ENCODE data around the gene CEND1.
"Not testable (repeated sequence)": the region's sequence is repeated elsewhere in the genome, so short reads cannot be mapped to it uniquely, and the experiment has no call there.

Gene CEND1

DNA sequence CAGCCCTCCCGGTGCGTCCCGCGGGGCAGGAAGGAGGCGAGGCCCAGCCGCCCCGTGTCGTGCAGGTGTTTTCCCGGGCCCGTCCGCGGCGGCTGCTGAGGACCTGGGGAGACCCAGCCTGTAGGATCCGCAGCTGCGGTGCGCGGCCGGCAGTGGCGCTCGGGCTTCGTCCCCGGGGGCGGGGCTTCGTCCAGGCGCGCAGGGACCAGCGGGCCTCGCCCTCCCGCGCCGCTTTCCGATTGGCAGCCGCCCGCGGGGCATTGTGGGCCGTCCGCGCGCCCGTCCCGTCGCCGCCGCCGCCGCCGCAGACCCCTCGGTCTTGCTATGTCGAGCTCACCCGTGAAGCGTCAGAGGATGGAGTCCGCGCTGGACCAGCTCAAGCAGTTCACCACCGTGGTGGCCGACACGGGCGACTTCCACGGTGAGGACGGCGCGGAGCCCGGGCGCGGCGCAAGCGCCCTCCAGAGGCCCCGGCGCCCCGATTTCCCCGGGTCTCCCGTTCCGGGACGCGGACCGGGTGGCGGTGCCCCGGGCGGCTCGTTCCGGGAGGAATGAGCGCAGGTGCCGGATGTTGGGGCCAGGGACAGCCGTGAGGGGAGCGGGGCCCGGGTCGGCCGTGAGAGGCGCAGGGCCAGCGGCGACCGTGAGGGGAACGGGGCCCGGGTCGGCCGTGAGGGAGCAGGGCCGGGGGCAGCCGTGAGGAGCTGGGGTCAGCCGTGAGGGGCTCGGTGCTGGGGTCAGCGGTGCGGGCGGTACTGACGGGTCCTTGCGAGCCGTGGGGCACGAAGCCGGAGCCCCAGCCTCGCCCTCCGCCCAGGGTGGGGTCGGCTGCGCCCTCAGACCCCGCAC lies 42.5 kb downstream of the CEND1 start, which contains the start of gene TALDO1:
TSS of gene TALDO1 (plus strand) at position 307 of the 849 bp plus-strand sequence. CDS start at position 325, 18 bp downstream.
- peak within 1 kb of the TSS; percentile 85 for H3K4me3 ChIP-seq (ENCODE audit: low read depth, low read length)
- TF ChIP-seq POLR2A (IDR thresholded peaks at IDR 0.05; ENCODE audit: extremely low read depth, insufficient read length): peak; percentile 83
- no peak; the same call in 1 of the 2 replicates for TF ChIP-seq MYC (IDR thresholded peaks at IDR 0.05; ENCODE audit: low read depth, low read length)
- DNase-seq (ENCODE audit: low read depth): peak; percentile 92

DNA sequence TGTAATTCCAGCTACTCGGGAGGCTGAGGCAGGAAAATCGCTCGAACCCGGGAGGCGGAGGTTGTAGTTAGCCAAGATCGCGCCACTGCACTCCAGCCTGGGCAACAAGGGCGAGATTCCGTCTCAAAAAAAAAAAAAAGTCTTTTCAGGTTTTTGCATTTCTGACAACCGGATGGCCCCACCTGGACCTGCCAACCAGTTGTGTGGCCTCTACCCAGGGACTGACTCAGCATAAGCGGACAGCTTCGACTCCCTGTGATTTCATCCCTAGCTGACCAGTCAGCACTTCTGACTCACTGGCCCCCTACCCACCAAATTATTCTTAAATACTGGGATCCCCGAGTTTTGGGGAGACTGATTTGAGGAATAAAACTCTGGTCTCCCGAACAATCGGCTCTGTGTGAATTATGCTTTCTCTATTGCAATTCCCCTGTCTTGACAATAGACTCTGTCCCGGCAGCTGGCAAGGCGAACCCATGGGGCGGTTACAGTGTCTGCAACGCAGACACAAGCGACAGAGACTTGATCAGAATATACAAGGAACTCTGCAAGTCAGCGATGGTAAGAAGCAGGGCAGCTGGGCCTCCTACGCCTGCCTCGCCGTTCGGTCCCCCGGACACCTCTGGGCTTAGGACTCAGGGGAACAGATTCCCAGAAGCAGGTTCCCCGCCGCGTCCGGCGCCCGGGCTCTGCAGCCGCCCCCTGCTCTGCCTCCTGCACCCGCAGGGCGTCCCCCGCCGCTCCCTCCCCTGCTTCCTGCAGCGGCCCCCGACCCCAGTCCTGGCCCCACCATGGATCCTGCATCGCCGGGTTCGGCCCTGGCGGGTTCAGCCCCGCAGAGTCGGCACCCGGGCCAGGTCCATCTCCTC lies 43.4 kb downstream of the CEND1 start:
- peak; percentile 77 for DNase-seq (ENCODE audit: low read depth)
- TF ChIP-seq MYC (IDR thresholded peaks at IDR 0.05; ENCODE audit: low read depth, low read length) (no peak), POLR2A (IDR thresholded peaks at IDR 0.05; ENCODE audit: extremely low read depth, insufficient read length) (no peak)
- TF ChIP-seq, protein P1, sequence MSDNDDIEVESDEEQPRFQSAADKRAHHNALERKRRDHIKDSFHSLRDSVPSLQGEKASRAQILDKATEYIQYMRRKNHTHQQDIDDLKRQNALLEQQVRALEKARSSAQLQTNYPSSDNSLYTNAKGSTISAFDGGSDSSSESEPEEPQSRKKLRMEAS (IDR thresholded peaks at IDR 0.05; ENCODE audit: low read depth, low read length): no peak; the same call in 1 of the 2 replicates
- TF ChIP-seq, protein P2, sequence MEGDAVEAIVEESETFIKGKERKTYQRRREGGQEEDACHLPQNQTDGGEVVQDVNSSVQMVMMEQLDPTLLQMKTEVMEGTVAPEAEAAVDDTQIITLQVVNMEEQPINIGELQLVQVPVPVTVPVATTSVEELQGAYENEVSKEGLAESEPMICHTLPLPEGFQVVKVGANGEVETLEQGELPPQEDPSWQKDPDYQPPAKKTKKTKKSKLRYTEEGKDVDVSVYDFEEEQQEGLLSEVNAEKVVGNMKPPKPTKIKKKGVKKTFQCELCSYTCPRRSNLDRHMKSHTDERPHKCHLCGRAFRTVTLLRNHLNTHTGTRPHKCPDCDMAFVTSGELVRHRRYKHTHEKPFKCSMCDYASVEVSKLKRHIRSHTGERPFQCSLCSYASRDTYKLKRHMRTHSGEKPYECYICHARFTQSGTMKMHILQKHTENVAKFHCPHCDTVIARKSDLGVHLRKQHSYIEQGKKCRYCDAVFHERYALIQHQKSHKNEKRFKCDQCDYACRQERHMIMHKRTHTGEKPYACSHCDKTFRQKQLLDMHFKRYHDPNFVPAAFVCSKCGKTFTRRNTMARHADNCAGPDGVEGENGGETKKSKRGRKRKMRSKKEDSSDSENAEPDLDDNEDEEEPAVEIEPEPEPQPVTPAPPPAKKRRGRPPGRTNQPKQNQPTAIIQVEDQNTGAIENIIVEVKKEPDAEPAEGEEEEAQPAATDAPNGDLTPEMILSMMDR (IDR thresholded peaks at IDR 0.05; ENCODE audit: low read depth, low read length): no peak
- H3K4me3 ChIP-seq (ENCODE audit: low read depth, low read length): peak overlapping the region; percentile 57

DNA sequence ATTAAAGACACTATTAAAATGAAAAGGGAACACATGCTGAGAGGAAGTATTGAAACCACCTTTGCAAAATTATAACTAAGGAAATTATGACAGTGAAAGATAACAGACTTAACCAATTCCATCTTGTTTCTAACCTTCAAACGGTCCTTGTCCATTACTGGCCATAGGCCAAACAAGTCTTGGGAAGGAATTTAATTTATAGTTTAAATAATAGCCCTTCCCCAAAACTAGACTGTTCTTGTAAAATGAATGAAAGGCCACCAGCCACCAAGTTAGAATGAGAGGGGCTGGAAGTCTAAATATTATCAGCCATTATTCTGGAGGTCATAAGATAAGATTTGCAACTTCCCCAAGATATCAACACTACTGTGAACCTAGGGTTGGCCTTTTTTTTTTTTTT lies 44.5 kb downstream of the CEND1 start:
- DNase-seq (ENCODE audit: low read depth): no peak
- no peak overlapping the region for H3K4me3 ChIP-seq (ENCODE audit: low read depth, low read length)
- TF ChIP-seq, protein P2 (IDR thresholded peaks at IDR 0.05; ENCODE audit: low read depth, low read length): no peak
- TF ChIP-seq MYC (IDR thresholded peaks at IDR 0.05; ENCODE audit: low read depth, low read length): no peak
- TF ChIP-seq, protein P1 (IDR thresholded peaks at IDR 0.05; ENCODE audit: low read depth, low read length): no peak
- no peak for TF ChIP-seq POLR2A (IDR thresholded peaks at IDR 0.05; ENCODE audit: extremely low read depth, insufficient read length)

DNA sequence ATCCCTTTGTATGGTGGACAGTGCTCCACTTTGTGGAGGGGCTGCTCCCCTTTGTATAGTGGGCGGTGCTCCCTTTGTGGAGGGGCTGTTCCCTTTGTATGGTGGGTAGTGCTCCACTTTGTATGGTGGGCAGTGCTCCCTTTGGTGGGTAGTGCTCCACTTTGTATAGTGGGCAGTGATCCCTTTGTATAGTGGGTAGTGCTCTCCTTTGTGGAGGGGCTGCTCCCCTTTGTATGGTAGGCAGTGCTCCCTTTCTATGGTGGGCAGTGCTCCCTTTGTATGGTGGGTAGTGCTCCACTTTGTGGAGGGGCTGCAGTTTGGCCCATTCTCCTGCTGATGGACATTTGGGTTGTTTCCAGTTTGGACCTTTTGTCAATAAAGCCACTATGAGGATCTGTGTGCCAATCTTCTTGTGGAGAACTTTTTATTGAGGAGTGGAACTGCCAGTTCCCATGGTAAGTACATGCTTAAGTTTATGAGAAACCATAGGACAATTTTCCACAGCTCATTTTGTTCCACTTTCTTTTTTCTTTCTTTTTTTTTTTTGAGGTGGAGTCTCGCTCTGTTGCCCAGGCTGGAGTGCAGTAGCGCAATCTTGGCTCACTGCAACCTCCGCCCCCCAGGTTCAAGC lies 47.2 kb downstream of the CEND1 start:
- TF ChIP-seq MYC (IDR thresholded peaks at IDR 0.05; ENCODE audit: low read depth, low read length) (no peak), POLR2A (IDR thresholded peaks at IDR 0.05; ENCODE audit: extremely low read depth, insufficient read length) (no peak)
- TF ChIP-seq, protein P2 (IDR thresholded peaks at IDR 0.05; ENCODE audit: low read depth, low read length): no peak
- TF ChIP-seq, protein P1 (IDR thresholded peaks at IDR 0.05; ENCODE audit: low read depth, low read length): no peak
- no peak overlapping the region for H3K4me3 ChIP-seq (ENCODE audit: low read depth, low read length)
- DNase-seq (ENCODE audit: low read depth): no peak

DNA sequence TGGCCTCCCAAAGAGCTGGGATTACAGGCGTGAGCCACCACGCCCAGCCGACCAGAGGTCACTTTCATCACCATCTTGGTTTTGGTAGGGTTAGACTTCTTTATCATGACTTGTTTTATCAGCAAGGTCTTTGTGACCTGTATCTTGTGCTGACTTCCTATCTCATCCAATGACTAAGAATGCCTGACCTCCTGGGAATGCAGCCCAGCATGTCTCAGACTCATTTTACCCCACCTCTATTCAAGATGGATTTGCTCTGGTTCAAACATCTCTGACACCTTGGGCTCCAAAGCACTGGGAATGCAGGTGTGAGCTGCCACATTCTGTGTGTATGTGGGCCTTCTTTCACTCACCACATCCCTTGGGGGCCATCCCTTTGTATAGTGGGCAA lies 47.7 kb downstream of the CEND1 start:
- H3K4me3 ChIP-seq (ENCODE audit: low read depth, low read length): no peak overlapping the region
- TF ChIP-seq, protein P2 (IDR thresholded peaks at IDR 0.05; ENCODE audit: low read depth, low read length): no peak
- TF ChIP-seq, protein P1 (IDR thresholded peaks at IDR 0.05; ENCODE audit: low read depth, low read length): no peak
- TF ChIP-seq POLR2A (IDR thresholded peaks at IDR 0.05; ENCODE audit: extremely low read depth, insufficient read length): no peak
- no peak for TF ChIP-seq MYC (IDR thresholded peaks at IDR 0.05; ENCODE audit: low read depth, low read length)
- no peak for DNase-seq (ENCODE audit: low read depth)

DNA sequence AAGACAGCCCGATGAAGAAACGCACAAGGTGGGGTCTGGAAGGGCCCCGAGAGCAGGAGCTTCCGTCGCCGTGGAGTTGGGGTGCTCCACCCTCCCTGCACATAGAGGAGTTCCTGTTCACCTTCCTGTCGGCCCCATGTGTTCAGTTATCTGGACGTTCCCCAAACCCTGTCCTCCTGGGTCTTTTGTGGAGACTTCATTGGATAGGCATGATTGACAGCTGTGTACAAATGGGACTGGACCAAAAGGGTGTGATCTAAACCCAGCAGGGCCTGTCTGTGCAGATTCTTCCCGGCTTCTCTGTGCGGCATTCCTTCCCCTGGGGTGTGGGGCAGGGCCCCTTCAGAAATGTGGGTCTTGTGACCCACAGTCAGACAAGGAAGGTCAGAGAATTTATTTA lies 52.0 kb downstream of the CEND1 start:
- not testable (repeated sequence) for H3K4me3 ChIP-seq (ENCODE audit: low read depth, low read length); DNase-seq (ENCODE audit: low read depth)
